OCI-LY1 (cell line): ENCODE data around the gene SPPL2B.

Experiments
- H2AFZ ChIP-seq: fragments of 200-600 bp; sonication (generic), shearing (Covaris generic); 2 replicates; pipeline ENCODE4 v1.6.0; 2014; ENCODE audit warnings: antibody characterized with exemption, mild to moderate bottlenecking, low read length
- H3F3A ChIP-seq: fragments of 200-600 bp; sonication (generic), shearing (Covaris generic); 2 replicates; pipeline ENCODE4 v1.6.0; 2014; ENCODE audit warnings: mild to moderate bottlenecking, antibody characterized with exemption, low read length, moderate library complexity; ENCODE audit not compliant: insufficient read depth
- H3K27ac ChIP-seq: fragments of 200-600 bp; sonication (generic); 2 replicates; pipeline ENCODE4 v1.5.1; 2014; ENCODE audit warnings: low read length, mixed run types, mild to moderate bottlenecking, low read depth; ENCODE audit not compliant: poor library complexity, severe bottlenecking
- H3K27me3 ChIP-seq: fragments of 200-600 bp; sonication (generic); 2 replicates; pipeline ENCODE4 v1.6.0; 2014; ENCODE audit warnings: antibody characterized with exemption, mild to moderate bottlenecking, low read length, moderate library complexity; ENCODE audit not compliant: insufficient read depth
- H3K36me3 ChIP-seq: fragments of 200-600 bp; sonication (generic); 2 replicates; pipeline ENCODE4 v1.6.1; 2014; ENCODE audit warnings: mild to moderate bottlenecking, antibody characterized with exemption, low read length, moderate library complexity, mixed read lengths; ENCODE audit not compliant: insufficient read depth
- H3K4me1 ChIP-seq: fragments of 200-600 bp; sonication (generic); 2 replicates; pipeline ENCODE4 v1.5.1; 2014; ENCODE audit warnings: mild to moderate bottlenecking, low read length, moderate library complexity; ENCODE audit not compliant: insufficient read depth, severe bottlenecking
- H3K4me2 ChIP-seq: fragments of 200-600 bp; sonication (generic), shearing (Covaris generic); 2 replicates; pipeline ENCODE4 v1.6.1; 2014; ENCODE audit warnings: low read length
- H3K4me3 ChIP-seq: fragments of 200-600 bp; sonication (generic); 2 replicates; pipeline ENCODE4 v1.5.1; 2014; ENCODE audit warnings: low read length, low read depth, mild to moderate bottlenecking, mixed read lengths; ENCODE audit not compliant: poor library complexity, severe bottlenecking
- H3K79me2 ChIP-seq: fragments of 200-600 bp; shearing (Covaris generic); 2 replicates; pipeline ENCODE4 v1.6.1; 2016; ENCODE audit warnings: mixed run types, low read length, mixed read lengths; ENCODE audit not compliant: insufficient read depth
- H3K9ac ChIP-seq: fragments of 200-600 bp; sonication (generic), shearing (Covaris generic); 2 replicates; pipeline ENCODE4 v1.6.1; 2014; ENCODE audit warnings: mild to moderate bottlenecking, low read length, mixed read lengths
- H3K9me2 ChIP-seq: fragments of 200-600 bp; sonication (generic), shearing (Covaris generic); 2 replicates; pipeline ENCODE4 v1.6.1; 2014; ENCODE audit warnings: low read depth, mild to moderate bottlenecking, low read length, mixed read lengths
- H3K9me3 ChIP-seq: fragments of 200-600 bp; shearing (Covaris generic); 2 replicates; pipeline ENCODE4 v1.6.1; 2014; ENCODE audit warnings: low read length, mixed read lengths
- H4K20me1 ChIP-seq: fragments of 200-600 bp; sonication (generic), shearing (Covaris generic); 2 replicates; pipeline ENCODE4 v1.6.0; 2016; ENCODE audit warnings: mild to moderate bottlenecking, low read length; ENCODE audit not compliant: insufficient read depth
- EZH2 ChIP-seq: fragments of 200-600 bp; sonication (generic), shearing (Covaris generic); IDR thresholded peaks from 2 replicates; pipeline ENCODE4 v1.8.0; 2017; ENCODE audit warnings: borderline replicate concordance, mixed run types, mild to moderate bottlenecking, antibody characterized with exemption, low read length, moderate library complexity, mixed read lengths
- TF ChIP-seq, protein P1 (sequence below): fragments of 200-600 bp; sonication (generic), shearing (Covaris generic); IDR thresholded peaks from 2 replicates; pipeline ENCODE4 v1.5.1; 2017; ENCODE audit warnings: mild to moderate bottlenecking, antibody characterized with exemption, low read length, moderate library complexity, mixed read lengths

SPPL2B gene

DNA sequence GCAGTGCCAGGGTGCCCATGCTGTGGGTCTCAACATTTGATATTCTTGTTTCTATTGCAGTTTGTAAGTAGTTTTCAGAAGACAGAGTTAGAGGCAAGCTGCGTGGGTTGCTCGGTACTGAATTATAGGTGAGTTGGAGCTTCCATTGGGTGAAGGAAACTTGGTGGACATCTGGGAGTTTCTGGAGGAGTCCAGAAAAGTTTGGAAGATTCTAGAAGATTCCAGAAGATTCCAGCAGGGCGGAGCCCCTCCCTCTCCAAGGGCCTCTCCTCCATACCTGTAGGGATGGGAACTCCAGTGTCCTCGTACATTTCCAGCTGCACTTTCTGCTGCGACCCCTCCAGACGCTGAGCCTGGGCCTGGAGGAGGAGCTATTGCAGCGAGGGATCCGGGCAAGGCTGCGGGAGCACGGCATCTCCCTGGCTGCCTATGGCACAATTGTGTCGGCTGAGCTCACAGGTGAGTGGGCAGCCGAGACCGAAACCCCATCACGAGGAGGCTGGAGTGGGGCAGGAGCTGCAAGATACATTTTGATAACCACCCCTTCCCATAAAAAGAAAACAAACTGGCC lies 70.3 kb downstream of the SPPL2B start:
- H3K9me2 ChIP-seq = no peaks in the 10 kb centered on the region
- no peaks in the 10 kb centered on the region for H3K36me3 ChIP-seq
- H3K4me2 ChIP-seq = no peak overlapping the region
- no peak overlapping the region for H2AFZ ChIP-seq
- H3K9ac ChIP-seq = no peak overlapping the region
- no peaks in the 10 kb centered on the region for H3F3A ChIP-seq
- no peaks in the 10 kb centered on the region for H3K9me3 ChIP-seq
- peaks cover 8% of the 10 kb centered on the region; the same call in 1 of the 2 replicates for H3K27me3 ChIP-seq
- H3K4me3 ChIP-seq = no peak overlapping the region
- H3K27ac ChIP-seq = no peak overlapping the region
- H3K4me1 ChIP-seq = peaks cover 11% of the 10 kb centered on the region
- TF ChIP-seq, protein P1, sequence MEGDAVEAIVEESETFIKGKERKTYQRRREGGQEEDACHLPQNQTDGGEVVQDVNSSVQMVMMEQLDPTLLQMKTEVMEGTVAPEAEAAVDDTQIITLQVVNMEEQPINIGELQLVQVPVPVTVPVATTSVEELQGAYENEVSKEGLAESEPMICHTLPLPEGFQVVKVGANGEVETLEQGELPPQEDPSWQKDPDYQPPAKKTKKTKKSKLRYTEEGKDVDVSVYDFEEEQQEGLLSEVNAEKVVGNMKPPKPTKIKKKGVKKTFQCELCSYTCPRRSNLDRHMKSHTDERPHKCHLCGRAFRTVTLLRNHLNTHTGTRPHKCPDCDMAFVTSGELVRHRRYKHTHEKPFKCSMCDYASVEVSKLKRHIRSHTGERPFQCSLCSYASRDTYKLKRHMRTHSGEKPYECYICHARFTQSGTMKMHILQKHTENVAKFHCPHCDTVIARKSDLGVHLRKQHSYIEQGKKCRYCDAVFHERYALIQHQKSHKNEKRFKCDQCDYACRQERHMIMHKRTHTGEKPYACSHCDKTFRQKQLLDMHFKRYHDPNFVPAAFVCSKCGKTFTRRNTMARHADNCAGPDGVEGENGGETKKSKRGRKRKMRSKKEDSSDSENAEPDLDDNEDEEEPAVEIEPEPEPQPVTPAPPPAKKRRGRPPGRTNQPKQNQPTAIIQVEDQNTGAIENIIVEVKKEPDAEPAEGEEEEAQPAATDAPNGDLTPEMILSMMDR = no peak
- no peak for TF ChIP-seq EZH2
- no peaks in the 10 kb centered on the region for H4K20me1 ChIP-seq
- no peaks in the 10 kb centered on the region for H3K79me2 ChIP-seq

DNA sequence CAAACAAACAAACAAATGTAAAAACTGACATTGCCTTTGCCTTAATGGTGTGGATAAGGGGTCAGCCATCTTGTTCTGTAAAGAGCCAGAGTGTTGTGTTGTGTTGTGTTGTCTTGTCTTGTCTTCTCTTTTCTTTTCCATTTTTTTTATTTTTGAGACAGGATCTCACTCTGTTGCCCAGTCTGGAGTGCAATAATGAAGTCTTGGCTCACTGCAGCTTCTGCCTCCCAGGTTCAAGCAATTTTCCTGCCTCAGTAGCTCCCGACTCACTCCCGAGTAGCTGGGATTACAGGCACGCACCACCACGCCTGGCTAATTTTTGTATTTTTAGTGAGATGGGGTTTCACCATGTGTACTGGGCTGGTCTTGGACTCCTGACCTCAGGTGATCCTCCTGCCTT lies 71.1 kb downstream of the SPPL2B start:
- Histone ChIP-seq H3K4me1 (peaks cover 4% of the 10 kb centered on the region), H3K36me3 (no peaks in the 10 kb centered on the region), H3K27me3 (peaks cover 13% of the 10 kb centered on the region; the same call in 1 of the 2 replicates), H3K9ac (no peak overlapping the region), H3K9me3 (no peaks in the 10 kb centered on the region), H4K20me1 (no peaks in the 10 kb centered on the region), H2AFZ (no peak overlapping the region), H3K79me2 (no peaks in the 10 kb centered on the region), H3K27ac (no peak overlapping the region), H3K9me2 (no peaks in the 10 kb centered on the region), H3F3A (no peaks in the 10 kb centered on the region), H3K4me2 (no peak overlapping the region), H3K4me3 (no peak overlapping the region)
- no peak for TF ChIP-seq EZH2
- TF ChIP-seq, protein P1 = no peak
